GM23338 (cell line): Measurements from ENCODE around the gene AGR3. TPM values are rescaled to one million over a fixed set of nuclear protein-coding genes. Genes with fewer than 3 reads are reported as not detected.

Experiments used
- CREB1 ChIP-seq: fragments of 250-450 bp; sonication (Bioruptor Pico); IDR thresholded peaks from 2 replicates; pipeline ENCODE4 v1.5.0; 2020; ENCODE audit warnings: low read depth, mild to moderate bottlenecking, moderate library complexity
- EZH2phosphoT487 ChIP-seq: fragments of 200-600 bp; sonication (generic); IDR thresholded peaks from one replicate; pipeline ENCODE4 v1.8.1; 2018; ENCODE audit warnings: antibody characterized with exemption; ENCODE audit not compliant: unreplicated experiment
- NANOG ChIP-seq: IDR thresholded peaks from 2 replicates; pipeline ENCODE4 v1.6.1; 2016; ENCODE audit warnings: antibody characterized with exemption, borderline replicate concordance
- POLR2AphosphoS5 ChIP-seq: IDR thresholded peaks from 2 replicates; pipeline ENCODE4 v1.6.1; 2016; ENCODE audit warnings: antibody characterized with exemption, low read depth
- STAT1 ChIP-seq: IDR thresholded peaks from one replicate; pipeline ENCODE4 v1.6.1; 2016; ENCODE audit warnings: antibody characterized with exemption; ENCODE audit not compliant: unreplicated experiment
- polyA plus RNA-seq: library from polyadenylated mRNA; unstranded; fragments of >200 nt; fragmentation: Nextera tagmentation; extraction: Ambion mirVana; gene quantifications from 2 replicates; pipeline ENCODE4 v1.2.1, GENCODE V29; 2016
- total RNA-seq: library from RNA; depleted of rRNA; stranded (reverse); fragments of >200 nt; shearing (Covaris generic); gene quantifications from 2 replicates; pipeline ENCODE4 v1.2.3, GENCODE V29; 2014
- TF ChIP-seq, protein P1 (sequence below): fragments of 250-450 bp; sonication (Bioruptor Pico); IDR thresholded peaks from 2 replicates; pipeline ENCODE4 v1.5.0; 2020; ENCODE audit warnings: mild to moderate bottlenecking, moderate library complexity
- TF ChIP-seq, protein P2 (sequence below): IDR thresholded peaks from one replicate; pipeline ENCODE4 v1.6.1; 2018; ENCODE audit warnings: antibody characterized with exemption; ENCODE audit not compliant: unreplicated experiment

AGR3 gene
- total and polyA plus RNA-seq, 2 experiments from 2014 or later, result not detected

DNA sequence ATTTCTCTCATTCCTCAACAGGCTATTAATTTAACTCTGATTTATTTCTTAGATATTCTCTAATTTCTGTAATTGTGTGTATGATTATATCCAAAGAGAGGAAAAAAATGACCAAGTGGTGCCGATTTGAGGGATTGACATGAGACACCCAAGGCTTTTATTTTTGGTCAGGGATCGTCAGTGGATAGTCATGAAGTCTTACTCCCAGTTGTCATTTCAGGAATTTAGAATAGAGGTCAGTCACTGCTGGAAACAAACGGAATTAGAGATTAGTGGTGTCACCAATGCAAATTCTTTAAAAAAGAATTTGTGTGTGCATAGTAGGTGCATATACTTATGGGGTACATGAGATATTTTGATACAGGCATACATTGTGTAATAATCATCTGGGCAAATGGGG, 26.8 kb upstream of the AGR3 start (continued):
- TF ChIP-seq, protein P1, sequence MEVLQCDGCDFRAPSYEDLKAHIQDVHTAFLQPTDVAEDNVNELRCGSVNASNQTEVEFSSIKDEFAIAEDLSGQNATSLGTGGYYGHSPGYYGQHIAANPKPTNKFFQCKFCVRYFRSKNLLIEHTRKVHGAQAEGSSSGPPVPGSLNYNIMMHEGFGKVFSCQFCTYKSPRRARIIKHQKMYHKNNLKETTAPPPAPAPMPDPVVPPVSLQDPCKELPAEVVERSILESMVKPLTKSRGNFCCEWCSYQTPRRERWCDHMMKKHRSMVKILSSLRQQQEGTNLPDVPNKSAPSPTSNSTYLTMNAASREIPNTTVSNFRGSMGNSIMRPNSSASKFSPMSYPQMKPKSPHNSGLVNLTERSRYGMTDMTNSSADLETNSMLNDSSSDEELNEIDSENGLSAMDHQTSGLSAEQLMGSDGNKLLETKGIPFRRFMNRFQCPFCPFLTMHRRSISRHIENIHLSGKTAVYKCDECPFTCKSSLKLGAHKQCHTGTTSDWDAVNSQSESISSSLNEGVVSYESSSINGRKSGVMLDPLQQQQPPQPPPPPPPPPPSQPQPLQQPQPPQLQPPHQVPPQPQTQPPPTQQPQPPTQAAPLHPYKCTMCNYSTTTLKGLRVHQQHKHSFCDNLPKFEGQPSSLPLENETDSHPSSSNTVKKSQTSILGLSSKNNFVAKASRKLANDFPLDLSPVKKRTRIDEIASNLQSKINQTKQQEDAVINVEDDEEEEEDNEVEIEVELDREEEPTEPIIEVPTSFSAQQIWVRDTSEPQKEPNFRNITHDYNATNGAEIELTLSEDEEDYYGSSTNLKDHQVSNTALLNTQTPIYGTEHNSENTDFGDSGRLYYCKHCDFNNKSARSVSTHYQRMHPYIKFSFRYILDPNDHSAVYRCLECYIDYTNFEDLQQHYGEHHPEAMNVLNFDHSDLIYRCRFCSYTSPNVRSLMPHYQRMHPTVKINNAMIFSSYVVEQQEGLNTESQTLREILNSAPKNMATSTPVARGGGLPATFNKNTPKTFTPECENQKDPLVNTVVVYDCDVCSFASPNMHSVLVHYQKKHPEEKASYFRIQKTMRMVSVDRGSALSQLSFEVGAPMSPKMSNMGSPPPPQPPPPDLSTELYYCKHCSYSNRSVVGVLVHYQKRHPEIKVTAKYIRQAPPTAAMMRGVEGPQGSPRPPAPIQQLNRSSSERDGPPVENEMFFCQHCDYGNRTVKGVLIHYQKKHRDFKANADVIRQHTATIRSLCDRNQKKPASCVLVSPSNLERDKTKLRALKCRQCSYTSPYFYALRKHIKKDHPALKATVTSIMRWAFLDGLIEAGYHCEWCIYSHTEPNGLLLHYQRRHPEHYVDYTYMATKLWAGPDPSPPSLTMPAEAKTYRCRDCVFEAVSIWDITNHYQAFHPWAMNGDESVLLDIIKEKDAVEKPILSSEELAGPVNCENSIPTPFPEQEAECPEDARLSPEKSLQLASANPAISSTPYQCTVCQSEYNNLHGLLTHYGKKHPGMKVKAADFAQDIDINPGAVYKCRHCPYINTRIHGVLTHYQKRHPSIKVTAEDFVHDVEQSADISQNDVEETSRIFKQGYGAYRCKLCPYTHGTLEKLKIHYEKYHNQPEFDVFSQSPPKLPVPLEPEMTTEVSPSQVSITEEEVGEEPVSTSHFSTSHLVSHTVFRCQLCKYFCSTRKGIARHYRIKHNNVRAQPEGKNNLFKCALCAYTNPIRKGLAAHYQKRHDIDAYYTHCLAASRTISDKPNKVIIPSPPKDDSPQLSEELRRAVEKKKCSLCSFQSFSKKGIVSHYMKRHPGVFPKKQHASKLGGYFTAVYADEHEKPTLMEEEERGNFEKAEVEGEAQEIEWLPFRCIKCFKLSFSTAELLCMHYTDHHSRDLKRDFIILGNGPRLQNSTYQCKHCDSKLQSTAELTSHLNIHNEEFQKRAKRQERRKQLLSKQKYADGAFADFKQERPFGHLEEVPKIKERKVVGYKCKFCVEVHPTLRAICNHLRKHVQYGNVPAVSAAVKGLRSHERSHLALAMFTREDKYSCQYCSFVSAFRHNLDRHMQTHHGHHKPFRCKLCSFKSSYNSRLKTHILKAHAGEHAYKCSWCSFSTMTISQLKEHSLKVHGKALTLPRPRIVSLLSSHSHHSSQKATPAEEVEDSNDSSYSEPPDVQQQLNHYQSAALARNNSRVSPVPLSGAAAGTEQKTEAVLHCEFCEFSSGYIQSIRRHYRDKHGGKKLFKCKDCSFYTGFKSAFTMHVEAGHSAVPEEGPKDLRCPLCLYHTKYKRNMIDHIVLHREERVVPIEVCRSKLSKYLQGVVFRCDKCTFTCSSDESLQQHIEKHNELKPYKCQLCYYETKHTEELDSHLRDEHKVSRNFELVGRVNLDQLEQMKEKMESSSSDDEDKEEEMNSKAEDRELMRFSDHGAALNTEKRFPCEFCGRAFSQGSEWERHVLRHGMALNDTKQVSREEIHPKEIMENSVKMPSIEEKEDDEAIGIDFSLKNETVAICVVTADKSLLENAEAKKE (CRISPR knock-in tag), result no peak
- TF ChIP-seq, protein P2, sequence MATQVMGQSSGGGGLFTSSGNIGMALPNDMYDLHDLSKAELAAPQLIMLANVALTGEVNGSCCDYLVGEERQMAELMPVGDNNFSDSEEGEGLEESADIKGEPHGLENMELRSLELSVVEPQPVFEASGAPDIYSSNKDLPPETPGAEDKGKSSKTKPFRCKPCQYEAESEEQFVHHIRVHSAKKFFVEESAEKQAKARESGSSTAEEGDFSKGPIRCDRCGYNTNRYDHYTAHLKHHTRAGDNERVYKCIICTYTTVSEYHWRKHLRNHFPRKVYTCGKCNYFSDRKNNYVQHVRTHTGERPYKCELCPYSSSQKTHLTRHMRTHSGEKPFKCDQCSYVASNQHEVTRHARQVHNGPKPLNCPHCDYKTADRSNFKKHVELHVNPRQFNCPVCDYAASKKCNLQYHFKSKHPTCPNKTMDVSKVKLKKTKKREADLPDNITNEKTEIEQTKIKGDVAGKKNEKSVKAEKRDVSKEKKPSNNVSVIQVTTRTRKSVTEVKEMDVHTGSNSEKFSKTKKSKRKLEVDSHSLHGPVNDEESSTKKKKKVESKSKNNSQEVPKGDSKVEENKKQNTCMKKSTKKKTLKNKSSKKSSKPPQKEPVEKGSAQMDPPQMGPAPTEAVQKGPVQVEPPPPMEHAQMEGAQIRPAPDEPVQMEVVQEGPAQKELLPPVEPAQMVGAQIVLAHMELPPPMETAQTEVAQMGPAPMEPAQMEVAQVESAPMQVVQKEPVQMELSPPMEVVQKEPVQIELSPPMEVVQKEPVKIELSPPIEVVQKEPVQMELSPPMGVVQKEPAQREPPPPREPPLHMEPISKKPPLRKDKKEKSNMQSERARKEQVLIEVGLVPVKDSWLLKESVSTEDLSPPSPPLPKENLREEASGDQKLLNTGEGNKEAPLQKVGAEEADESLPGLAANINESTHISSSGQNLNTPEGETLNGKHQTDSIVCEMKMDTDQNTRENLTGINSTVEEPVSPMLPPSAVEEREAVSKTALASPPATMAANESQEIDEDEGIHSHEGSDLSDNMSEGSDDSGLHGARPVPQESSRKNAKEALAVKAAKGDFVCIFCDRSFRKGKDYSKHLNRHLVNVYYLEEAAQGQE, result no peak
- no peak for TF ChIP-seq EZH2phosphoT487
- no peak for TF ChIP-seq STAT1
- no peak for TF ChIP-seq POLR2AphosphoS5
- no peak for TF ChIP-seq NANOG
- no peak for TF ChIP-seq CREB1 (CRISPR knock-in tag)
